Measurements from ENCODE around the gene SLC26A1.

Gene SLC26A1

DNA sequence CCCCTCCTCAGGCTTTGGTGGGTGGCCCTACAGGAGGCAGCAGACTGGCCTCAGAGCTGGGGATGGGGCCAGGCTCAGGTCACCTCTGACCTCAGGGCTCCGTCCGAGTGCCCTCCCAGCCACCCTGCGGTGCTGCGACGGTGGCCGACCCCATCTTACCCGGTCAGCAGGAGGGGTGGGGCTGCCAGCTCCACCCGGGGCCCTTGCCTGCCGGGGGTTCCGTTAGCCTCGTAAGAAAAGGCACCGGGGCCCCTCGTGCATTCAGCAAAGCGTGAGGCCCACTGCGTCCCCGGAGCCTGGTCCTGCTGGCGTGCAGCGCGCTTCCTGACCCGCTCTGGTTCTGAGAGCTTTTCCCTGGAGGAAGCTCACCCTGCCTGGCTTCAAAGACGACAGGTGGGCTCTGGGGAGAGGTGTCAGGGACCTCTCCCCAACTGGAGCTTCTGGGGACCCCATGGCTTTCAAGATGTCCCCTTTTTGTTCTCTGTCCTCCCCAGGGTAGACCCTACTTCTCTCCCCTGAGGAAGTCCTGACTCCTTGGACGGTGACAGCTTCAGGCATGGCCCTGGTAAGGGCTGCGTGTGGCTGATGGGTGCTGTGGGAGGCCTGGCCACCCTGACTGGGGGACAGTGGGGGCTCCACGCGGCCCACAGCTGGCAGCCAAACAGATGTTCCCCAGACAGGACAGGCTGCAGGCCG, 34.2 kb upstream of the SLC26A1 start:
- TF ChIP-seq, protein P1, sequence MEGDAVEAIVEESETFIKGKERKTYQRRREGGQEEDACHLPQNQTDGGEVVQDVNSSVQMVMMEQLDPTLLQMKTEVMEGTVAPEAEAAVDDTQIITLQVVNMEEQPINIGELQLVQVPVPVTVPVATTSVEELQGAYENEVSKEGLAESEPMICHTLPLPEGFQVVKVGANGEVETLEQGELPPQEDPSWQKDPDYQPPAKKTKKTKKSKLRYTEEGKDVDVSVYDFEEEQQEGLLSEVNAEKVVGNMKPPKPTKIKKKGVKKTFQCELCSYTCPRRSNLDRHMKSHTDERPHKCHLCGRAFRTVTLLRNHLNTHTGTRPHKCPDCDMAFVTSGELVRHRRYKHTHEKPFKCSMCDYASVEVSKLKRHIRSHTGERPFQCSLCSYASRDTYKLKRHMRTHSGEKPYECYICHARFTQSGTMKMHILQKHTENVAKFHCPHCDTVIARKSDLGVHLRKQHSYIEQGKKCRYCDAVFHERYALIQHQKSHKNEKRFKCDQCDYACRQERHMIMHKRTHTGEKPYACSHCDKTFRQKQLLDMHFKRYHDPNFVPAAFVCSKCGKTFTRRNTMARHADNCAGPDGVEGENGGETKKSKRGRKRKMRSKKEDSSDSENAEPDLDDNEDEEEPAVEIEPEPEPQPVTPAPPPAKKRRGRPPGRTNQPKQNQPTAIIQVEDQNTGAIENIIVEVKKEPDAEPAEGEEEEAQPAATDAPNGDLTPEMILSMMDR (IDR thresholded peaks at IDR 0.05): no peak
- Histone ChIP-seq H3K4me3 (ENCODE audit: low read depth in 1 of 2, low read length in 1 of 2) (no peak overlapping the region), H3K27ac (no peak overlapping the region), H3K36me3 (no peaks in the 10 kb centered on the region), H3K27me3 (peaks cover 13% of the 10 kb centered on the region), H3K4me1 (ENCODE audit: control insufficient read depth in 1 of 2, insufficient read depth in 1 of 2, low read depth in 1 of 2, low read length in 1 of 2) (no peaks in the 10 kb centered on the region), H3K9me3 (no peaks in the 10 kb centered on the region)

DNA sequence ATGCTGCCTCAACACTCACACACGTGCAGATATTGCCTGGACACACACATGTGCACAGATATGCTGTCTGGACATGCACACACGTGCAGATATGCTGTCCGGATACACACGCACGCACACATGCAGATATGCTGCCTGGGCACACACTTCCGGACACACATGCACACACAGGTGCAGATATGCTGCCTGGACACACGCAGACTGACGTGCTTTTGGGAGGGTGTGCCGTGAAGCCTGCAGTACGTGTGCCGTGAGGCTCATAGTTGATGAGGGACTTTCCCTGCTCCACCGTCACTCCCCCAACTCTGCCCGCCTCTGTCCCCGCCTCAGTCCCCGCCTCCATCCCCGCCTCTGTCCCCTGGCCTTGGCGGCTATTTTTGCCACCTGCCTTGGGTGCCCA, 32.9 kb upstream of the SLC26A1 start:
- H3K4me3 ChIP-seq (ENCODE audit: low read depth in 1 of 2, low read length in 1 of 2): no peak overlapping the region
- TF ChIP-seq, protein P1 (IDR thresholded peaks at IDR 0.05): no peak
- no peak overlapping the region for H3K27ac ChIP-seq
- no peaks in the 10 kb centered on the region for H3K27me3 ChIP-seq
- no peaks in the 10 kb centered on the region for H3K36me3 ChIP-seq
- no peaks in the 10 kb centered on the region for H3K4me1 ChIP-seq (ENCODE audit: control insufficient read depth in 1 of 2, insufficient read depth in 1 of 2, low read depth in 1 of 2, low read length in 1 of 2)
- H3K9me3 ChIP-seq: no peaks in the 10 kb centered on the region

DNA sequence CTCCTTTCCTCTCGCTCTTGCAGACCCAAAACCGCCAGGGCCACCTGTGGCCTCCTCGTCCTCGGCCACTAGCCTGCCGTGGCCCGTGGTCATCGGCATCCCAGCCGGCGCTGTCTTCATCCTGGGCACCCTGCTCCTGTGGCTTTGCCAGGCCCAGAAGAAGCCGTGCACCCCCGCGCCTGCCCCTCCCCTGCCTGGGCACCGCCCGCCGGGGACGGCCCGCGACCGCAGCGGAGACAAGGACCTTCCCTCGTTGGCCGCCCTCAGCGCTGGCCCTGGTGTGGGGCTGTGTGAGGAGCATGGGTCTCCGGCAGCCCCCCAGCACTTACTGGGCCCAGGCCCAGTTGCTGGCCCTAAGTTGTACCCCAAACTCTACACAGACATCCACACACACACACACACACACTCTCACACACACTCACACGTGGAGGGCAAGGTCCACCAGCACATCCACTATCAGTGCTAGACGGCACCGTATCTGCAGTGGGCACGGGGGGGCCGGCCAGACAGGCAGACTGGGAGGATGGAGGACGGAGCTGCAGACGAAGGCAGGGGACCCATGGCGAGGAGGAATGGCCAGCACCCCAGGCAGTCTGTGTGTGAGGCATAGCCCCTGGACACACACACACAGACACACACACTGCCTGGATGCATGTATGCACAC, 31.8 kb upstream of the SLC26A1 start:
- Histone ChIP-seq H3K27me3 (no peaks in the 10 kb centered on the region), H3K9me3 (no peaks in the 10 kb centered on the region), H3K27ac (no peak overlapping the region), H3K4me1 (ENCODE audit: control insufficient read depth in 1 of 2, insufficient read depth in 1 of 2, low read depth in 1 of 2, low read length in 1 of 2) (no peaks in the 10 kb centered on the region), H3K4me3 (ENCODE audit: low read depth in 1 of 2, low read length in 1 of 2) (no peak overlapping the region), H3K36me3 (no peaks in the 10 kb centered on the region)
- TF ChIP-seq, protein P1 (IDR thresholded peaks at IDR 0.05): no peak

DNA sequence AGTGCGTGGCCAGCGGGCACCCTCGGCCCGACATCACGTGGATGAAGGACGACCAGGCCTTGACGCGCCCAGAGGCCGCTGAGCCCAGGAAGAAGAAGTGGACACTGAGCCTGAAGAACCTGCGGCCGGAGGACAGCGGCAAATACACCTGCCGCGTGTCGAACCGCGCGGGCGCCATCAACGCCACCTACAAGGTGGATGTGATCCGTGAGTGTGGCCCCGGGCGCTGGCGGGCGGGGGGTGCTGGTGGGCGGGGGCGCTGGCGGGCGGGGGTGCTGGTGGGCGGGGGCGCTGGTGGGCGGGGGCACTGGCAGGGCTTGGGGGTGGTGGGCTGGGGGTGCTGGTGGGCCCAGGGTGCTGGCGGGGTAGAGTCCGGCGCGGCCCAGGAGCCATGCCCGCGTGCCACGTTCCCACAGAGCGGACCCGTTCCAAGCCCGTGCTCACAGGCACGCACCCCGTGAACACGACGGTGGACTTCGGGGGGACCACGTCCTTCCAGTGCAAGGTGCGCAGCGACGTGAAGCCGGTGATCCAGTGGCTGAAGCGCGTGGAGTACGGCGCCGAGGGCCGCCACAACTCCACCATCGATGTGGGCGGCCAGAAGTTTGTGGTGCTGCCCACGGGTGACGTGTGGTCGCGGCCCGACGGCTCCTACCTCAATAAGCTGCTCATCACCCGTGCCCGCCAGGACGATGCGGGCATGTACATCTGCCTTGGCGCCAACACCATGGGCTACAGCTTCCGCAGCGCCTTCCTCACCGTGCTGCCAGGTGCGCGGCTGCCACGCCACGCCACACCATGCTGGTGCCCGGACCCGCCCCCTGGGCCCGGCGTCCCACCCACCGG, 30.9 kb upstream of the SLC26A1 start:
- no peaks in the 10 kb centered on the region for H3K4me1 ChIP-seq (ENCODE audit: control insufficient read depth in 1 of 2, insufficient read depth in 1 of 2, low read depth in 1 of 2, low read length in 1 of 2)
- no peaks in the 10 kb centered on the region for H3K9me3 ChIP-seq
- no peak overlapping the region for H3K4me3 ChIP-seq (ENCODE audit: low read depth in 1 of 2, low read length in 1 of 2)
- TF ChIP-seq, protein P1 (IDR thresholded peaks at IDR 0.05): no peak
- no peaks in the 10 kb centered on the region for H3K27me3 ChIP-seq
- H3K36me3 ChIP-seq: no peaks in the 10 kb centered on the region
- no peak overlapping the region for H3K27ac ChIP-seq

DNA sequence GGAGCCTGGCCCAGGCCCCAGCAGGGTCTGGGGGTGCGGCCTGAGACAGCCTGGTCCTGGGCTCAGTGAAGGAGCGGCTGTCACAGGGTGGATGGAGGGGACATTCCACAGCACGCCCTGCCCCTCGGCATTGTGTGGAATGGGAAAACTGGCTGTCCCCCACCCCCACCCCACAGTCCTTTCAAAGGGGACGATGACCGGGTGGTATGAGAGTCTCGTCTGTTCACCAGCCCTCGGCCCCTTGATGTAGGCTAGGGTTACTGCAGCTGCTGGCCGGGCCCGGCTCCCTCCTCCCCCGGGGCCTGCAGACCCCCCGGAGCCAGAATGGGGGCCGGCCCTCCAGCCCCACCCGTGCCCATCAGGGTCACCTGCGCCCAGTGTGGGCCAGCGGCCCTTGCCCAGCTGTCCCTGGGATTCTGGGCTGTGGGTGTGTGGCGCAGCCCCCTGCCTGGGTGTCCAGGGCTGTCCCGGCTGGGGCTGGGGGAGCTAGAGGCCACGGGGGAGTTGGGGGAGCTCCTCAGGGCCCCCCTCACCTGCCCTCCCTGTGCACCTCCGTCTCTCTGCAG, 30.0 kb upstream of the SLC26A1 start:
- Histone ChIP-seq H3K36me3 (no peaks in the 10 kb centered on the region), H3K27ac (no peak overlapping the region), H3K27me3 (no peaks in the 10 kb centered on the region), H3K9me3 (no peaks in the 10 kb centered on the region), H3K4me1 (ENCODE audit: control insufficient read depth in 1 of 2, insufficient read depth in 1 of 2, low read depth in 1 of 2, low read length in 1 of 2) (no peaks in the 10 kb centered on the region), H3K4me3 (ENCODE audit: low read depth in 1 of 2, low read length in 1 of 2) (no peak overlapping the region)
- TF ChIP-seq, protein P1 (IDR thresholded peaks at IDR 0.05): no peak
